ENCODE measurements around the gene ORAI3. TPM values are rescaled to one million over a fixed set of nuclear protein-coding genes. Genes with fewer than 3 reads are reported as not detected.

The ORAI3 gene
- total RNA-seq, 2 experiments from 2014 or later: 7.8 to 18.3 TPM

- H4K20me1 ChIP-seq (ENCODE audit: insufficient read depth, low read length): no peaks in the 10 kb centered on the region
- TF ChIP-seq EZH2phosphoT487 (IDR thresholded peaks at IDR 0.05; ENCODE audit: borderline replicate concordance, low read depth, low read length): no peak
- no peak for TF ChIP-seq CTCF (conservative IDR thresholded peaks at IDR 0.05; ENCODE audit: low read length)
- DNase-seq (ENCODE audit: low spot score): no peak
- CTCF ChIA-PET (ENCODE audit: unreplicated experiment): no interaction called here
- intact Hi-C loops (cut with micrococcal nuclease; ENCODE audit: unreplicated experiment): loop anchor here (10.0 kb wide), 1 partner anchor 315 kb away; no protein-coding TSS in a partner anchor
- no peaks in the 10 kb centered on the region for H3K79me2 ChIP-seq (ENCODE audit: insufficient read depth, low read depth, low read length)
- H3K4me2 ChIP-seq (ENCODE audit: low read length): no peak overlapping the region
- peaks cover 90% of the 10 kb centered on the region for H3K36me3 ChIP-seq (ENCODE audit: insufficient read depth, low read length)
- POLR2A ChIA-PET: no interaction called here
- H3K4me3 ChIP-seq (ENCODE audit: low read depth, low read length, poor library complexity, severe bottlenecking): no peak overlapping the region
- H3K27ac ChIP-seq (ENCODE audit: low read depth, low read length, poor library complexity, severe bottlenecking): no peak overlapping the region
- H2AFZ ChIP-seq (ENCODE audit: low read length): no peak overlapping the region
- H3K4me1 ChIP-seq (ENCODE audit: insufficient read depth, low read length, poor library complexity, severe bottlenecking): no peaks in the 10 kb centered on the region
- no TSS peak for BruUV-seq (replicated peaks)
- no peaks in the 10 kb centered on the region for H3K9me2 ChIP-seq (ENCODE audit: insufficient read depth, low read length)
- no peaks in the 10 kb centered on the region for H3K9me3 ChIP-seq (ENCODE audit: low read length)
Observed at GRCh38 chr16:30980023-30980371, 31.1 kb downstream of the ORAI3 start.

GRCh38 chr16:30980434-30980833 is 31.6 kb downstream of the ORAI3 start:
- BruUV-seq (replicated peaks): TSS peak; percentile 47
- ChIA-PET CTCF (ENCODE audit: unreplicated experiment) (no interaction called here), POLR2A (no interaction called here)
- no peak overlapping the region for H3K4me2 ChIP-seq (ENCODE audit: low read length)
- no peaks in the 10 kb centered on the region for H4K20me1 ChIP-seq (ENCODE audit: insufficient read depth, low read length)
- no peaks in the 10 kb centered on the region for H3K4me1 ChIP-seq (ENCODE audit: insufficient read depth, low read length, poor library complexity, severe bottlenecking)
- H3K9me3 ChIP-seq (ENCODE audit: low read length): no peaks in the 10 kb centered on the region
- H3K9me2 ChIP-seq (ENCODE audit: insufficient read depth, low read length): no peaks in the 10 kb centered on the region
- no peak for TF ChIP-seq CTCF (conservative IDR thresholded peaks at IDR 0.05; ENCODE audit: low read length)
- TF ChIP-seq EZH2phosphoT487 (IDR thresholded peaks at IDR 0.05; ENCODE audit: borderline replicate concordance, low read depth, low read length): no peak
- no peak overlapping the region for H3K27ac ChIP-seq (ENCODE audit: low read depth, low read length, poor library complexity, severe bottlenecking)
- H3K36me3 ChIP-seq (ENCODE audit: insufficient read depth, low read length): peaks cover 91% of the 10 kb centered on the region
- H2AFZ ChIP-seq (ENCODE audit: low read length): no peak overlapping the region
- no peaks in the 10 kb centered on the region for H3K79me2 ChIP-seq (ENCODE audit: insufficient read depth, low read depth, low read length)
- no peak for DNase-seq (ENCODE audit: low spot score)
- intact Hi-C loops (cut with micrococcal nuclease; ENCODE audit: unreplicated experiment): loop anchor here (10.0 kb wide), 1 partner anchor 314 kb away; no protein-coding TSS in a partner anchor
- H3K4me3 ChIP-seq (ENCODE audit: low read depth, low read length, poor library complexity, severe bottlenecking): no peak overlapping the region

- no peaks in the 10 kb centered on the region for H3K4me1 ChIP-seq (ENCODE audit: insufficient read depth, low read length, poor library complexity, severe bottlenecking)
- H3K4me2 ChIP-seq (ENCODE audit: low read length): no peak overlapping the region
- ChIA-PET CTCF (ENCODE audit: unreplicated experiment) (no interaction called here), POLR2A (no interaction called here)
- no peaks in the 10 kb centered on the region for H3K9me2 ChIP-seq (ENCODE audit: insufficient read depth, low read length)
- no peak overlapping the region for H3K4me3 ChIP-seq (ENCODE audit: low read depth, low read length, poor library complexity, severe bottlenecking)
- no peak for DNase-seq (ENCODE audit: low spot score)
- no peaks in the 10 kb centered on the region for H3K9me3 ChIP-seq (ENCODE audit: low read length)
- no peak overlapping the region for H3K27ac ChIP-seq (ENCODE audit: low read depth, low read length, poor library complexity, severe bottlenecking)
- H3K36me3 ChIP-seq (ENCODE audit: insufficient read depth, low read length): peaks cover 91% of the 10 kb centered on the region
- no peaks in the 10 kb centered on the region for H4K20me1 ChIP-seq (ENCODE audit: insufficient read depth, low read length)
- TF ChIP-seq CTCF (conservative IDR thresholded peaks at IDR 0.05; ENCODE audit: low read length) (no peak), EZH2phosphoT487 (IDR thresholded peaks at IDR 0.05; ENCODE audit: borderline replicate concordance, low read depth, low read length) (no peak)
- intact Hi-C loops (cut with micrococcal nuclease; ENCODE audit: unreplicated experiment): loop anchor here (10.0 kb wide), 1 partner anchor 314 kb away; no protein-coding TSS in a partner anchor
- H3K79me2 ChIP-seq (ENCODE audit: insufficient read depth, low read depth, low read length): no peaks in the 10 kb centered on the region
- BruUV-seq (replicated peaks): no TSS peak
- H2AFZ ChIP-seq (ENCODE audit: low read length): no peak overlapping the region
Observed at GRCh38 chr16:30980959-30981358, 32.1 kb downstream of the ORAI3 start.
